ENCODE data around the gene RSKR.
A peak's percentile ranks its signal among the peaks of the same experiment; 100 is the strongest.
"Not testable (repeated sequence)": the region's sequence is repeated elsewhere in the genome, so short reads cannot be mapped to it uniquely, and the experiment has no call there.

Gene RSKR

GRCh38 chr17:28618464-28618863 lies 4.5 kb upstream of the RSKR start:
- Histone ChIP-seq H3K27ac (ENCODE audit: low read depth, low read length) (no peak overlapping the region), H3K4me1 (ENCODE audit: insufficient read depth, low read length) (no peaks in the 10 kb centered on the region), H3K27me3 (ENCODE audit: control insufficient read depth in 1 of 2, insufficient read depth in 2 of 2, low read length in 2 of 2) (no peaks in the 10 kb centered on the region), H3K9ac (ENCODE audit: low read length) (no peak overlapping the region), H3K4me3 (ENCODE audit: low read depth in 1 of 2, low read length in 2 of 2) (no peak overlapping the region), H3K9me3 (ENCODE audit: low read length) (no peaks in the 10 kb centered on the region), H3K36me3 (ENCODE audit: insufficient read depth, low read length) (peaks cover 83% of the 10 kb centered on the region)

- no peak overlapping the region for H3K9ac ChIP-seq (ENCODE audit: low read length)
- no peaks in the 10 kb centered on the region for H3K9me3 ChIP-seq (ENCODE audit: low read length)
- H3K4me3 ChIP-seq (ENCODE audit: low read depth in 1 of 2, low read length in 2 of 2) = no peak overlapping the region
- peaks cover 64% of the 10 kb centered on the region for H3K36me3 ChIP-seq (ENCODE audit: insufficient read depth, low read length)
- no peak overlapping the region for H3K27ac ChIP-seq (ENCODE audit: low read depth, low read length)
- H3K4me1 ChIP-seq (ENCODE audit: insufficient read depth, low read length) = no peaks in the 10 kb centered on the region
- no peaks in the 10 kb centered on the region for H3K27me3 ChIP-seq (ENCODE audit: control insufficient read depth in 1 of 2, insufficient read depth in 2 of 2, low read length in 2 of 2)
Measured at GRCh38 chr17:28616281-28616680, 2.3 kb upstream of the RSKR start.

GRCh38 chr17:28615260-28615940 lies 1.4 kb upstream of the RSKR start:
- Histone ChIP-seq H3K27ac (ENCODE audit: low read depth, low read length) (no peak overlapping the region), H3K9me3 (ENCODE audit: low read length) (no peaks in the 10 kb centered on the region), H3K27me3 (ENCODE audit: control insufficient read depth in 1 of 2, insufficient read depth in 2 of 2, low read length in 2 of 2) (no peaks in the 10 kb centered on the region), H3K4me3 (ENCODE audit: low read depth in 1 of 2, low read length in 2 of 2) (no peak overlapping the region), H3K9ac (ENCODE audit: low read length) (no peak overlapping the region), H3K36me3 (ENCODE audit: insufficient read depth, low read length) (peaks cover 56% of the 10 kb centered on the region), H3K4me1 (ENCODE audit: insufficient read depth, low read length) (no peaks in the 10 kb centered on the region)

GRCh38 chr17:28612936-28613872 lies 781 bp downstream of the RSKR start:
- no peak overlapping the region for H3K27ac ChIP-seq (ENCODE audit: low read depth, low read length)
- peaks cover 37% of the 10 kb centered on the region for H3K36me3 ChIP-seq (ENCODE audit: insufficient read depth, low read length)
- H3K27me3 ChIP-seq (ENCODE audit: control insufficient read depth in 1 of 2, insufficient read depth in 2 of 2, low read length in 2 of 2) = no peaks in the 10 kb centered on the region
- H3K9ac ChIP-seq (ENCODE audit: low read length) = no peak overlapping the region
- no peak overlapping the region for H3K4me3 ChIP-seq (ENCODE audit: low read depth in 1 of 2, low read length in 2 of 2)
- no peaks in the 10 kb centered on the region for H3K4me1 ChIP-seq (ENCODE audit: insufficient read depth, low read length)
- no peaks in the 10 kb centered on the region for H3K9me3 ChIP-seq (ENCODE audit: low read length)

- peaks cover 34% of the 10 kb centered on the region for H3K36me3 ChIP-seq (ENCODE audit: insufficient read depth, low read length)
- H3K9me3 ChIP-seq (ENCODE audit: low read length) = no peaks in the 10 kb centered on the region
- H3K4me1 ChIP-seq (ENCODE audit: insufficient read depth, low read length) = no peaks in the 10 kb centered on the region
- no peaks in the 10 kb centered on the region for H3K27me3 ChIP-seq (ENCODE audit: control insufficient read depth in 1 of 2, insufficient read depth in 2 of 2, low read length in 2 of 2)
- no peak overlapping the region for H3K9ac ChIP-seq (ENCODE audit: low read length)
- H3K4me3 ChIP-seq (ENCODE audit: low read depth in 1 of 2, low read length in 2 of 2) = no peak overlapping the region
- H3K27ac ChIP-seq (ENCODE audit: low read depth, low read length) = no peak overlapping the region
Measured at GRCh38 chr17:28612531-28612930, 1.5 kb downstream of the RSKR start.

- no peak overlapping the region for H3K4me3 ChIP-seq (ENCODE audit: low read depth in 1 of 2, low read length in 2 of 2)
- H3K27me3 ChIP-seq (ENCODE audit: control insufficient read depth in 1 of 2, insufficient read depth in 2 of 2, low read length in 2 of 2) = no peaks in the 10 kb centered on the region
- H3K36me3 ChIP-seq (ENCODE audit: insufficient read depth, low read length) = peaks cover 13% of the 10 kb centered on the region
- no peaks in the 10 kb centered on the region for H3K9me3 ChIP-seq (ENCODE audit: low read length)
- no peak overlapping the region for H3K9ac ChIP-seq (ENCODE audit: low read length)
- H3K27ac ChIP-seq (ENCODE audit: low read depth, low read length) = no peak overlapping the region
- no peaks in the 10 kb centered on the region for H3K4me1 ChIP-seq (ENCODE audit: insufficient read depth, low read length)
Measured at GRCh38 chr17:28610376-28610775, 3.6 kb downstream of the RSKR start.

- H3K4me3 ChIP-seq (ENCODE audit: low read depth in 1 of 2, low read length in 2 of 2); H3K27ac ChIP-seq (ENCODE audit: low read depth, low read length); H3K9me3 ChIP-seq (ENCODE audit: low read length); H3K27me3 ChIP-seq (ENCODE audit: control insufficient read depth in 1 of 2, insufficient read depth in 2 of 2, low read length in 2 of 2); H3K4me1 ChIP-seq (ENCODE audit: insufficient read depth, low read length); H3K36me3 ChIP-seq (ENCODE audit: insufficient read depth, low read length); H3K9ac ChIP-seq (ENCODE audit: low read length): not testable (repeated sequence)
Measured at GRCh38 chr17:28604031-28604430, 10.0 kb downstream of the RSKR start.

- Histone ChIP-seq H3K9ac (ENCODE audit: low read length) (peak overlapping the region; percentile 49), H3K4me1 (ENCODE audit: insufficient read depth, low read length) (peaks cover 8% of the 10 kb centered on the region), H3K4me3 (ENCODE audit: low read depth in 1 of 2, low read length in 2 of 2) (peak overlapping the region; percentile 63 to 69), H3K27ac (ENCODE audit: low read depth, low read length) (peak overlapping the region; percentile 89), H3K9me3 (ENCODE audit: low read length) (no peaks in the 10 kb centered on the region), H3K36me3 (ENCODE audit: insufficient read depth, low read length) (no peaks in the 10 kb centered on the region), H3K27me3 (ENCODE audit: control insufficient read depth in 1 of 2, insufficient read depth in 2 of 2, low read length in 2 of 2) (no peaks in the 10 kb centered on the region)
Measured at GRCh38 chr17:28599311-28600184, 14.4 kb downstream of the RSKR start.

- H3K4me3 ChIP-seq (ENCODE audit: low read depth in 1 of 2, low read length in 2 of 2) = peak within 1 kb of the TSS; percentile 63 to 69
- peak within 1 kb of the TSS; percentile 89 for H3K27ac ChIP-seq (ENCODE audit: low read depth, low read length)
- H3K36me3 ChIP-seq (ENCODE audit: insufficient read depth, low read length) = no peaks in the 10 kb centered on the region
- peaks cover 8% of the 10 kb centered on the region for H3K4me1 ChIP-seq (ENCODE audit: insufficient read depth, low read length)
- H3K9ac ChIP-seq (ENCODE audit: low read length) = peak within 1 kb of the TSS; percentile 49
- no peaks in the 10 kb centered on the region for H3K9me3 ChIP-seq (ENCODE audit: low read length)
- no peaks in the 10 kb centered on the region for H3K27me3 ChIP-seq (ENCODE audit: control insufficient read depth in 1 of 2, insufficient read depth in 2 of 2, low read length in 2 of 2)
Measured at GRCh38 chr17:28598799-28599310, 15.1 kb downstream of the RSKR start, which contains the start of gene SPAG5. TSS of gene SPAG5 (minus strand) at chr17:28599025. CDS start at chr17:28598946, 79 bp downstream.

GRCh38 chr17:28598389-28598788 lies 15.6 kb downstream of the RSKR start:
- no peak overlapping the region for H3K27ac ChIP-seq (ENCODE audit: low read depth, low read length)
- H3K4me1 ChIP-seq (ENCODE audit: insufficient read depth, low read length) = peaks cover 8% of the 10 kb centered on the region
- no peak overlapping the region for H3K9ac ChIP-seq (ENCODE audit: low read length)

More at GRCh38 chr17:28598389-28598788, 15.6 kb downstream of the RSKR start:
- Histone ChIP-seq H3K27me3 (ENCODE audit: control insufficient read depth in 1 of 2, insufficient read depth in 2 of 2, low read length in 2 of 2) (no peaks in the 10 kb centered on the region), H3K36me3 (ENCODE audit: insufficient read depth, low read length) (no peaks in the 10 kb centered on the region), H3K9me3 (ENCODE audit: low read length) (no peaks in the 10 kb centered on the region), H3K4me3 (ENCODE audit: low read depth in 1 of 2, low read length in 2 of 2) (peak overlapping the region; percentile 63 to 69)
